HepG2 (cell line): ENCODE results near the gene ATG2A. TPM values are rescaled to one million over a fixed set of nuclear protein-coding genes. Genes with fewer than 3 reads are reported as not detected.

Source experiments
- CHD2 ChIP-seq: IDR thresholded peaks from 2 replicates; pipeline ENCODE4 v1.6.1; 2011; ENCODE audit warnings: low read depth, low read length, improper control_type of control experiment
- HNRNPL ChIP-seq: fragments of 200-400 bp; formaldehyde crosslinking; IDR thresholded peaks from 2 replicates; pipeline ENCODE4 v1.6.1; 2017; ENCODE audit warnings: mild to moderate bottlenecking, low read depth, low read length
- JUNB ChIP-seq: sonication (generic); formaldehyde crosslinking; IDR thresholded peaks from 2 replicates; pipeline ENCODE4 v1.8.0; 2022; ENCODE audit warnings: missing genetic modification reagents, mild to moderate bottlenecking, borderline replicate concordance
- NCOR1 ChIP-seq: fragments of 200-600 bp; sonication (generic); IDR thresholded peaks from 2 replicates; pipeline ENCODE4 v1.7.0; 2017; ENCODE audit warnings: antibody characterized with exemption, low read length, borderline replicate concordance
- NR3C1 ChIP-seq: sonication (generic); formaldehyde crosslinking; IDR thresholded peaks from 2 replicates; pipeline ENCODE4 v1.4.0; 2020; ENCODE audit warnings: missing genetic modification reagents
- SOX6 ChIP-seq, 2 experiments: fragments of 450-650 bp in 1 of 2; sonication (generic) in 1 of 2; formaldehyde crosslinking in 1 of 2; IDR thresholded peaks; 2 replicates each; pipeline versions ENCODE4 v1.4.0 to v1.6.1; 2017 to 2020; ENCODE audit warnings: antibody characterized with exemption in 1 of 2, mild to moderate bottlenecking in 1 of 2, missing genetic modification reagents in 1 of 2
- TAF15 ChIP-seq: fragments of 200-400 bp; formaldehyde crosslinking; IDR thresholded peaks from one replicate; pipeline ENCODE4 v1.6.1; 2018; ENCODE audit warnings: mild to moderate bottlenecking, low read depth, low read length; ENCODE audit not compliant: poor library complexity, severe bottlenecking
- ZNF572 ChIP-seq: sonication (generic); formaldehyde crosslinking; IDR thresholded peaks from 2 replicates; pipeline ENCODE4 v1.5.1; 2020; ENCODE audit warnings: mild to moderate bottlenecking, missing genetic modification reagents
- ZNF629 ChIP-seq: sonication (generic); formaldehyde crosslinking; conservative IDR thresholded peaks from 2 replicates; pipeline ENCODE4 v1.5.0; 2020; ENCODE audit warnings: missing genetic modification reagents
- polyA plus RNA-seq, 8 experiments: library from polyadenylated mRNA; depleted of rRNA in 3 of 8; stranded (reverse) in 7 of 8; unstranded in 1 of 8; fragments of >200 nt; fragmentation: Illumina TruSeq in 4 of 8; extraction: Trizol in 4 of 8; gene quantifications; 2 replicates each; pipeline versions ENCODE4 v1.2.1 to v1.2.3, GENCODE V29; 2011 to 2016; ENCODE audit warnings: low read depth in 4 of 8, missing spikeins in 1 of 8, mixed read lengths in 1 of 8; ENCODE audit not compliant: insufficient read depth in 1 of 8
- total RNA-seq, 5 experiments: library from RNA; depleted of rRNA; stranded (reverse); fragments of >200 nt; fragmentation: Illumina TruSeq; extraction: Trizol; gene quantifications; 2 replicates each; pipeline ENCODE4 v1.2.3, GENCODE V29; 2016; ENCODE audit warnings: low read depth in 1 of 5
- TF ChIP-seq, protein P1 (sequence below): sonication (generic); formaldehyde crosslinking; conservative IDR thresholded peaks from 2 replicates; pipeline ENCODE4 v1.5.0; 2020; ENCODE audit warnings: missing genetic modification reagents
- TF ChIP-seq, protein P2 (sequence below): sonication (generic); formaldehyde crosslinking; IDR thresholded peaks from 2 replicates; pipeline ENCODE4 v1.4.0; 2020; ENCODE audit warnings: mild to moderate bottlenecking, missing genetic modification reagents
- TF ChIP-seq, protein P3 (sequence below): sonication (generic); formaldehyde crosslinking; IDR thresholded peaks from 2 replicates; pipeline ENCODE4 v1.4.0; 2020; ENCODE audit warnings: mild to moderate bottlenecking, missing genetic modification reagents
- TF ChIP-seq, protein P4 (sequence below): IDR thresholded peaks from 2 replicates; pipeline ENCODE4 v1.4.0; 2020; ENCODE audit warnings: mild to moderate bottlenecking, missing genetic modification reagents
- TF ChIP-seq, protein P5 (sequence below): sonication (generic); formaldehyde crosslinking; IDR thresholded peaks from 2 replicates; pipeline ENCODE4 v1.5.1; 2020; ENCODE audit warnings: mild to moderate bottlenecking, moderate library complexity, missing genetic modification reagents
- TF ChIP-seq, protein P6 (sequence below): sonication (generic); formaldehyde crosslinking; IDR thresholded peaks from 2 replicates; pipeline ENCODE4 v1.4.0; 2020; ENCODE audit warnings: mild to moderate bottlenecking, missing genetic modification reagents

Gene ATG2A
- total and polyA plus RNA-seq, 2 of the 13 experiments (the other 11 are each of a cell fraction or from before 2014, with no cell fraction given) = 6.7 to 8.0 TPM

DNA sequence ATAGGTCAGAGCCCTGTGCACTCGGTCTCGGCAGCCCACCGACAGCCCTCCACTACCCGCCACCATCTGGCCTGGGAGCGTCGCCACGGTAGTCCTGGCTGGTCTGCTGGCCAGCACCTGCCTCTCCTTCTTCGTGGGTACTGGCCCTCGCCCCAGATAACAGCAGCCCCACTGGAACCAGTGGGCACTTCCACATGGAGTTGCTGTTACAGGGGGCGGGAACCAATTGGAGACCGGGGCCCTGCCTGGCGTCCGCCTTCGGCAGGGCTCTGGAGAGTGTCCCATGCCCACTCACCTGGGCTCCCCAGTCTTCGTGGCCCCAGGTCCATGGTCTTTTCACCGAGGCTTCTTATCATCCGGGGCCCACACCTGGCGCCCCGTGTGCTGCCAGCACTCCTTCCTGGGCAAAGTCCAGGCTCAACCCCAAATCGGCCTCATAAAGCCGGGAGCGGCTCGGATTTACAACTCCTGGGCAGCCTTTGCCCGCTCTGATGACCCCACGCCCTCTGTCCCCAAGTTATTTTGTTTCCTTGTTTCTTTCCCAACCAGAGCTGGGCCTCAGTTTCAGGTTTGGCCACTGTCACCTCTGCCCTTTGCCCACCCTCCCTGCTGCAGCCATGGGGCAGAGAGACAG is 25.7 kb downstream of the ATG2A start (continued):
- TF ChIP-seq, protein P1, sequence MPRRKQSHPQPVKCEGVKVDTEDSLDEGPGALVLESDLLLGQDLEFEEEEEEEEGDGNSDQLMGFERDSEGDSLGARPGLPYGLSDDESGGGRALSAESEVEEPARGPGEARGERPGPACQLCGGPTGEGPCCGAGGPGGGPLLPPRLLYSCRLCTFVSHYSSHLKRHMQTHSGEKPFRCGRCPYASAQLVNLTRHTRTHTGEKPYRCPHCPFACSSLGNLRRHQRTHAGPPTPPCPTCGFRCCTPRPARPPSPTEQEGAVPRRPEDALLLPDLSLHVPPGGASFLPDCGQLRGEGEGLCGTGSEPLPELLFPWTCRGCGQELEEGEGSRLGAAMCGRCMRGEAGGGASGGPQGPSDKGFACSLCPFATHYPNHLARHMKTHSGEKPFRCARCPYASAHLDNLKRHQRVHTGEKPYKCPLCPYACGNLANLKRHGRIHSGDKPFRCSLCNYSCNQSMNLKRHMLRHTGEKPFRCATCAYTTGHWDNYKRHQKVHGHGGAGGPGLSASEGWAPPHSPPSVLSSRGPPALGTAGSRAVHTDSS (CRISPR knock-in tag) = no peak
- peak; percentile 35; the same call in 1 of the 2 replicates for TF ChIP-seq ZNF629 (CRISPR knock-in tag)
- TF ChIP-seq, protein P2, sequence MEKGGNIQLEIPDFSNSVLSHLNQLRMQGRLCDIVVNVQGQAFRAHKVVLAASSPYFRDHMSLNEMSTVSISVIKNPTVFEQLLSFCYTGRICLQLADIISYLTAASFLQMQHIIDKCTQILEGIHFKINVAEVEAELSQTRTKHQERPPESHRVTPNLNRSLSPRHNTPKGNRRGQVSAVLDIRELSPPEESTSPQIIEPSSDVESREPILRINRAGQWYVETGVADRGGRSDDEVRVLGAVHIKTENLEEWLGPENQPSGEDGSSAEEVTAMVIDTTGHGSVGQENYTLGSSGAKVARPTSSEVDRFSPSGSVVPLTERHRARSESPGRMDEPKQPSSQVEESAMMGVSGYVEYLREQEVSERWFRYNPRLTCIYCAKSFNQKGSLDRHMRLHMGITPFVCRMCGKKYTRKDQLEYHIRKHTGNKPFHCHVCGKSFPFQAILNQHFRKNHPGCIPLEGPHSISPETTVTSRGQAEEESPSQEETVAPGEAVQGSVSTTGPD (CRISPR knock-in tag) = 0 out of 2 replicates have a peak, but pooled peaks have one; percentile 46
- no peak for TF ChIP-seq NCOR1
- TF ChIP-seq, protein P3, sequence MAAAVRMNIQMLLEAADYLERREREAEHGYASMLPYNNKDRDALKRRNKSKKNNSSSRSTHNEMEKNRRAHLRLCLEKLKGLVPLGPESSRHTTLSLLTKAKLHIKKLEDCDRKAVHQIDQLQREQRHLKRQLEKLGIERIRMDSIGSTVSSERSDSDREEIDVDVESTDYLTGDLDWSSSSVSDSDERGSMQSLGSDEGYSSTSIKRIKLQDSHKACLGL (CRISPR knock-in tag) = peak; percentile 28; the same call in 1 of the 2 replicates
- TF ChIP-seq, protein P4, sequence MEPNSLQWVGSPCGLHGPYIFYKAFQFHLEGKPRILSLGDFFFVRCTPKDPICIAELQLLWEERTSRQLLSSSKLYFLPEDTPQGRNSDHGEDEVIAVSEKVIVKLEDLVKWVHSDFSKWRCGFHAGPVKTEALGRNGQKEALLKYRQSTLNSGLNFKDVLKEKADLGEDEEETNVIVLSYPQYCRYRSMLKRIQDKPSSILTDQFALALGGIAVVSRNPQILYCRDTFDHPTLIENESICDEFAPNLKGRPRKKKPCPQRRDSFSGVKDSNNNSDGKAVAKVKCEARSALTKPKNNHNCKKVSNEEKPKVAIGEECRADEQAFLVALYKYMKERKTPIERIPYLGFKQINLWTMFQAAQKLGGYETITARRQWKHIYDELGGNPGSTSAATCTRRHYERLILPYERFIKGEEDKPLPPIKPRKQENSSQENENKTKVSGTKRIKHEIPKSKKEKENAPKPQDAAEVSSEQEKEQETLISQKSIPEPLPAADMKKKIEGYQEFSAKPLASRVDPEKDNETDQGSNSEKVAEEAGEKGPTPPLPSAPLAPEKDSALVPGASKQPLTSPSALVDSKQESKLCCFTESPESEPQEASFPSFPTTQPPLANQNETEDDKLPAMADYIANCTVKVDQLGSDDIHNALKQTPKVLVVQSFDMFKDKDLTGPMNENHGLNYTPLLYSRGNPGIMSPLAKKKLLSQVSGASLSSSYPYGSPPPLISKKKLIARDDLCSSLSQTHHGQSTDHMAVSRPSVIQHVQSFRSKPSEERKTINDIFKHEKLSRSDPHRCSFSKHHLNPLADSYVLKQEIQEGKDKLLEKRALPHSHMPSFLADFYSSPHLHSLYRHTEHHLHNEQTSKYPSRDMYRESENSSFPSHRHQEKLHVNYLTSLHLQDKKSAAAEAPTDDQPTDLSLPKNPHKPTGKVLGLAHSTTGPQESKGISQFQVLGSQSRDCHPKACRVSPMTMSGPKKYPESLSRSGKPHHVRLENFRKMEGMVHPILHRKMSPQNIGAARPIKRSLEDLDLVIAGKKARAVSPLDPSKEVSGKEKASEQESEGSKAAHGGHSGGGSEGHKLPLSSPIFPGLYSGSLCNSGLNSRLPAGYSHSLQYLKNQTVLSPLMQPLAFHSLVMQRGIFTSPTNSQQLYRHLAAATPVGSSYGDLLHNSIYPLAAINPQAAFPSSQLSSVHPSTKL (CRISPR knock-in tag) = 0 out of 2 replicates have a peak, but pooled peaks have one; percentile 20
- no peak for TF ChIP-seq CHD2
- no peak for TF ChIP-seq SOX6 (IDR thresholded peaks at IDR 0.05)
- TF ChIP-seq SOX6 (CRISPR knock-in tag; IDR thresholded peaks at IDR 0.05) = peak; percentile 42; the same call in 1 of the 2 replicates
- TF ChIP-seq, protein P5, sequence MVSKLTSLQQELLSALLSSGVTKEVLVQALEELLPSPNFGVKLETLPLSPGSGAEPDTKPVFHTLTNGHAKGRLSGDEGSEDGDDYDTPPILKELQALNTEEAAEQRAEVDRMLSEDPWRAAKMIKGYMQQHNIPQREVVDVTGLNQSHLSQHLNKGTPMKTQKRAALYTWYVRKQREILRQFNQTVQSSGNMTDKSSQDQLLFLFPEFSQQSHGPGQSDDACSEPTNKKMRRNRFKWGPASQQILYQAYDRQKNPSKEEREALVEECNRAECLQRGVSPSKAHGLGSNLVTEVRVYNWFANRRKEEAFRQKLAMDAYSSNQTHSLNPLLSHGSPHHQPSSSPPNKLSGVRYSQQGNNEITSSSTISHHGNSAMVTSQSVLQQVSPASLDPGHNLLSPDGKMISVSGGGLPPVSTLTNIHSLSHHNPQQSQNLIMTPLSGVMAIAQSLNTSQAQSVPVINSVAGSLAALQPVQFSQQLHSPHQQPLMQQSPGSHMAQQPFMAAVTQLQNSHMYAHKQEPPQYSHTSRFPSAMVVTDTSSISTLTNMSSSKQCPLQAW (CRISPR knock-in tag) = peak; percentile 69
- TF ChIP-seq NR3C1 (CRISPR knock-in tag) = no peak
- no peak for TF ChIP-seq JUNB (CRISPR knock-in tag)
- TF ChIP-seq, protein P6, sequence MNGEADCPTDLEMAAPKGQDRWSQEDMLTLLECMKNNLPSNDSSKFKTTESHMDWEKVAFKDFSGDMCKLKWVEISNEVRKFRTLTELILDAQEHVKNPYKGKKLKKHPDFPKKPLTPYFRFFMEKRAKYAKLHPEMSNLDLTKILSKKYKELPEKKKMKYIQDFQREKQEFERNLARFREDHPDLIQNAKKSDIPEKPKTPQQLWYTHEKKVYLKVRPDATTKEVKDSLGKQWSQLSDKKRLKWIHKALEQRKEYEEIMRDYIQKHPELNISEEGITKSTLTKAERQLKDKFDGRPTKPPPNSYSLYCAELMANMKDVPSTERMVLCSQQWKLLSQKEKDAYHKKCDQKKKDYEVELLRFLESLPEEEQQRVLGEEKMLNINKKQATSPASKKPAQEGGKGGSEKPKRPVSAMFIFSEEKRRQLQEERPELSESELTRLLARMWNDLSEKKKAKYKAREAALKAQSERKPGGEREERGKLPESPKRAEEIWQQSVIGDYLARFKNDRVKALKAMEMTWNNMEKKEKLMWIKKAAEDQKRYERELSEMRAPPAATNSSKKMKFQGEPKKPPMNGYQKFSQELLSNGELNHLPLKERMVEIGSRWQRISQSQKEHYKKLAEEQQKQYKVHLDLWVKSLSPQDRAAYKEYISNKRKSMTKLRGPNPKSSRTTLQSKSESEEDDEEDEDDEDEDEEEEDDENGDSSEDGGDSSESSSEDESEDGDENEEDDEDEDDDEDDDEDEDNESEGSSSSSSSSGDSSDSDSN (CRISPR knock-in tag) = peak; percentile 41; the same call in 1 of the 2 replicates
- TF ChIP-seq TAF15 = peak; percentile 61
- TF ChIP-seq ZNF572 (CRISPR knock-in tag) = peak; percentile 56; the same call in 1 of the 2 replicates
- peak; percentile 91 for TF ChIP-seq HNRNPL
